Measurements from ENCODE around the gene IL6. TPM values are rescaled to one million over a fixed set of nuclear protein-coding genes. Genes with fewer than 3 reads are reported as not detected.

Gene IL6
- total and polyA plus RNA-seq, 9 of the 15 experiments (the other 6 are each of a cell fraction or from before 2014, with no cell fraction given): 0.76 to 2.9 (median 1.5) TPM

DNA sequence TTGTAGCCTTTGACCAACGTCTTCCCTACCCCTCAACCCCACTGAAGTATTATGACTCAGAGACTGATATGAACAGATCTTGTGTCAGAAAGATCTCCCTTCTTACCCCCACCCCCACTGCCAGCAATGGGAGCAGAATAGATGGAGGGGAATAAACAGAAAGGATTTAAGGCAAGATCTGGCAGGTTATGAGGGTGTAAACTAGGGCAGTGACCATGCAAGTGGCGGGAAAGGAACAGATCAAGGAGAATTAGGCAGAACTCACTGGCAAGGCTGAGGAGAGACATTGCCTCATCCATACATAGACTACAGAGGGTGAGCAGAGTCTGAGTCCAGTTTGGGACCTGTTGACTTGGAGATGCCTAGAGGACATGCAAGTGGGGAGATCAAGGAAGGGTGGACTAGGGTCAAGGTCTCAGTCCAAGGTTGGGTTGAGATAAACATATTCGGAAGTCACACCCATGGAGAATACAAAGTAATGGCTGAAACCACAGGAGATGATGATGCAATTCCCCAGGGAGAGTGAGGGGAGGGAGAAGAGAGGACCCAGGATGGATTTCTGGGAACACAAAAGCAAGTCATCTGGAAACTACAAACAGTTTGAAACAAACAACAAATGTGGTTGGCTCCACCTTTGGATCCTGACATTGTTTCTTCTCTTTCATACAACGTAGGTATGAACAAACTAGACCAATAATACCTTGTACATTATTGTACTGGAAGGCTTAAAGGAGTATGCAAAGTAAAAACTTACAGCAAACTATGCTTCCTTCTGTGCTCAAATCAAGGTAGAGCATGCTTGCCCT lies 44.9 kb upstream of the IL6 start (continued):
- TF ChIP-seq RBM14 (IDR thresholded peaks at IDR 0.05; ENCODE audit: borderline replicate concordance, insufficient read depth, low read depth, low read length) (no peak), MTA3 (IDR thresholded peaks at IDR 0.05; ENCODE audit: borderline replicate concordance) (peak; percentile 83; the same call in 1 of the 2 replicates), SMAD3 (CRISPR knock-in tag; conservative IDR thresholded peaks at IDR 0.05) (0 out of 2 replicates have a peak, but pooled peaks have one; percentile 11), SMAD1 (IDR thresholded peaks at IDR 0.05; ENCODE audit: low read depth, low read length, partially characterized antibody) (no peak), TBL1XR1 (IDR thresholded peaks at IDR 0.05; ENCODE audit: low read length in 2 of 2) (peak in 1 of 2 experiments; percentile 56; a peak in 1 of 4 replicates), JUNB (CRISPR knock-in tag; conservative IDR thresholded peaks at IDR 0.05) (peak; percentile 26; the same call in 1 of the 2 replicates), NBN (IDR thresholded peaks at IDR 0.05; ENCODE audit: low read depth) (peak; percentile 69), MNT (conservative IDR thresholded peaks at IDR 0.05) (peak; percentile 28 to 31; a peak in 1 of 4 replicates), NR2F6 (CRISPR knock-in tag; IDR thresholded peaks at IDR 0.05) (peak; percentile 40; the same call in 1 of the 2 replicates), CUX1 (CRISPR knock-in tag; IDR thresholded peaks at IDR 0.05) (no peak), MYC (IDR thresholded peaks at IDR 0.05; ENCODE audit: low read depth, low read length) (peak; percentile 58), MYC (CRISPR knock-in tag; IDR thresholded peaks at IDR 0.05; ENCODE audit: borderline replicate concordance, low read depth) (no peak), PTRF (tag; IDR thresholded peaks at IDR 0.05) (peak; percentile 82), NFRKB (IDR thresholded peaks at IDR 0.05; ENCODE audit: low read depth) (peak; percentile 91), POLR2B (IDR thresholded peaks at IDR 0.05; ENCODE audit: low read depth, partially characterized antibody) (peak; percentile 5), ZNF174 (CRISPR knock-in tag; IDR thresholded peaks at IDR 0.05) (0 out of 2 replicates have a peak, but pooled peaks have one; percentile 15), ZNF79 (CRISPR knock-in tag; IDR thresholded peaks at IDR 0.05; ENCODE audit: low read depth) (peak; percentile 62)
- TF ChIP-seq, protein P1, sequence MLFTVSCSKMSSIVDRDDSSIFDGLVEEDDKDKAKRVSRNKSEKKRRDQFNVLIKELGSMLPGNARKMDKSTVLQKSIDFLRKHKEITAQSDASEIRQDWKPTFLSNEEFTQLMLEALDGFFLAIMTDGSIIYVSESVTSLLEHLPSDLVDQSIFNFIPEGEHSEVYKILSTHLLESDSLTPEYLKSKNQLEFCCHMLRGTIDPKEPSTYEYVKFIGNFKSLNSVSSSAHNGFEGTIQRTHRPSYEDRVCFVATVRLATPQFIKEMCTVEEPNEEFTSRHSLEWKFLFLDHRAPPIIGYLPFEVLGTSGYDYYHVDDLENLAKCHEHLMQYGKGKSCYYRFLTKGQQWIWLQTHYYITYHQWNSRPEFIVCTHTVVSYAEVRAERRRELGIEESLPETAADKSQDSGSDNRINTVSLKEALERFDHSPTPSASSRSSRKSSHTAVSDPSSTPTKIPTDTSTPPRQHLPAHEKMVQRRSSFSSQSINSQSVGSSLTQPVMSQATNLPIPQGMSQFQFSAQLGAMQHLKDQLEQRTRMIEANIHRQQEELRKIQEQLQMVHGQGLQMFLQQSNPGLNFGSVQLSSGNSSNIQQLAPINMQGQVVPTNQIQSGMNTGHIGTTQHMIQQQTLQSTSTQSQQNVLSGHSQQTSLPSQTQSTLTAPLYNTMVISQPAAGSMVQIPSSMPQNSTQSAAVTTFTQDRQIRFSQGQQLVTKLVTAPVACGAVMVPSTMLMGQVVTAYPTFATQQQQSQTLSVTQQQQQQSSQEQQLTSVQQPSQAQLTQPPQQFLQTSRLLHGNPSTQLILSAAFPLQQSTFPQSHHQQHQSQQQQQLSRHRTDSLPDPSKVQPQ (CRISPR knock-in tag; IDR thresholded peaks at IDR 0.05; ENCODE audit: borderline replicate concordance): 0 out of 2 replicates have a peak, but pooled peaks have one; percentile 59
